Panc1 (cell line): ENCODE measurements around the gene ZNF236. TPM values are rescaled to one million over a fixed set of nuclear protein-coding genes. Genes with fewer than 3 reads are reported as not detected.

Experiments
- ATAC-seq: fragments of 200-7000 bp; cut with Tn5 transposase; 2 replicates; pipeline ENCODE4 v1.9.1; 2020; ENCODE audit warnings: mild to moderate bottlenecking, moderate library complexity
- BruUV-seq: library from RNA; stranded (reverse); fragments of 400-500 nt; replicated peaks from 2 replicates; lab custom pipeline; 2021; lab: Mats Ljungman, UMichigan
- CTCF ChIA-PET: fragments of 300-600 bp; sonication (Branson Sonifier 250); formaldehyde crosslinking; loops from one replicate; lab custom pipeline; 2022; ENCODE audit warnings: antibody characterized with exemption; lab: Charles Lee
- POLR2A ChIA-PET: fragments of 300-600 bp; sonication (Branson Sonifier 250); formaldehyde crosslinking; loops from one replicate; lab custom pipeline; 2022; ENCODE audit warnings: antibody characterized with exemption; lab: Charles Lee
- DNase-seq: peaks from one replicate; pipeline ENCODE4 v3.0.0-alpha.2; 2010; ENCODE audit warnings: low read depth, low spot score
- H3K27ac ChIP-seq: 2 replicates; pipeline ENCODE4 v1.5.1; 2011; ENCODE audit warnings: mild to moderate bottlenecking, low read length, inconsistent platforms
- H3K27me3 ChIP-seq: fragments of 200-500 bp; sonication (Bioruptor generic); 2 replicates; pipeline ENCODE4 v1.6.0; 2014; ENCODE audit warnings: low read length, inconsistent platforms; ENCODE audit not compliant: control insufficient read depth, insufficient read depth
- H3K36me3 ChIP-seq: fragments of 200-500 bp; sonication (Bioruptor generic); 2 replicates; pipeline ENCODE4 v1.5.1; 2014; ENCODE audit warnings: inconsistent platforms, mild to moderate bottlenecking, low read length, moderate library complexity; ENCODE audit not compliant: control insufficient read depth, insufficient read depth
- H3K4me1 ChIP-seq: 2 replicates; pipeline ENCODE4 v1.5.1; 2011; ENCODE audit warnings: inconsistent platforms, mild to moderate bottlenecking, low read length, moderate library complexity; ENCODE audit not compliant: control insufficient read depth, insufficient read depth
- H3K4me3 ChIP-seq, 2 experiments: 2 replicates each; pipeline ENCODE4 v1.5.1; 2011 to 2012; ENCODE audit warnings: low read depth in 2 of 2, low read length in 2 of 2, mild to moderate bottlenecking in 2 of 2, inconsistent platforms in 1 of 2, moderate library complexity in 1 of 2
- H3K9me3 ChIP-seq: fragments of 200-500 bp; sonication (Bioruptor generic); 2 replicates; pipeline ENCODE4 v1.5.1; 2014; ENCODE audit warnings: low read depth, mild to moderate bottlenecking, inconsistent platforms, low read length, moderate library complexity; ENCODE audit not compliant: control insufficient read depth, insufficient read depth
- CTCF ChIP-seq: fragments of 450-650 bp; IDR thresholded peaks from 2 replicates; pipeline ENCODE4 v1.5.1; 2017; ENCODE audit warnings: mild to moderate bottlenecking
- POLR2AphosphoS5 ChIP-seq: IDR thresholded peaks from 2 replicates; pipeline ENCODE4 v1.6.1; 2012; ENCODE audit warnings: mild to moderate bottlenecking, low read depth, low read length, moderate library complexity
- REST ChIP-seq, 2 experiments: IDR thresholded peaks; 2 replicates each; pipeline ENCODE4 v1.6.1; 2011 to 2012; ENCODE audit warnings: low read depth in 2 of 2, control low read depth in 1 of 2, low read length in 1 of 2, mild to moderate bottlenecking in 1 of 2, moderate library complexity in 1 of 2; ENCODE audit not compliant: insufficient read depth in 1 of 2
- SIN3A ChIP-seq: IDR thresholded peaks from 2 replicates; pipeline ENCODE4 v1.6.1; 2012; ENCODE audit warnings: low read depth, mild to moderate bottlenecking, low read length, moderate library complexity, borderline replicate concordance; ENCODE audit not compliant: insufficient read depth
- TCF7L2 ChIP-seq: IDR thresholded peaks from 2 replicates; pipeline ENCODE4 v1.6.1; 2011; ENCODE audit warnings: mild to moderate bottlenecking, low read depth, low read length, inconsistent platforms
- in situ Hi-C: cut with HindIII; loops from 2 replicates; pipeline ENCODE4 v1.10.0; 2016; ENCODE audit warnings: low sequenced_read_pairs, low pct_unique_long_range_greater_than_20kb
- intact Hi-C: fragments of 100-400 bp; cut with micrococcal nuclease; formaldehyde crosslinking; loops from one replicate; pipeline ENCODE4 v1.10.0; 2022; ENCODE audit not compliant: unreplicated experiment
- total RNA-seq: library from RNA; stranded (reverse); gene quantifications from one replicate; pipeline ENCODE4 v1.2.1, GENCODE V29; 2021; ENCODE audit not compliant: unreplicated experiment

Gene ZNF236
- total RNA-seq, 1 experiment from 2014 or later: 32.2 TPM

GRCh38 chr18:76874642-76875389 lies 52.5 kb downstream of the ZNF236 start:
- in situ Hi-C loops (no loop called here), intact Hi-C loops (loop anchor here (1.0 to 2.0 kb wide), 2 partner anchors 72 to 108 kb away; no protein-coding TSS in a partner anchor)
- ChIA-PET CTCF (no interaction called here), POLR2A (no interaction called here)
- DNase-seq (no peak), ATAC-seq (peak; percentile 81)
- H3K4me1 ChIP-seq: no peaks in the 10 kb centered on the region
- H3K36me3 ChIP-seq: 0 out of 2 replicates have a peak, but pooled peaks cover 8% of the 10 kb centered on the region
- no TSS peak for BruUV-seq
- TF ChIP-seq TCF7L2: no peak
- TF ChIP-seq SIN3A: no peak
- TF ChIP-seq REST (IDR thresholded peaks at IDR 0.05; ENCODE audit: insufficient read depth in 1 of 2, low read depth in 2 of 2, low read length in 1 of 2): no peak
- TF ChIP-seq CTCF: no peak
- TF ChIP-seq POLR2AphosphoS5: no peak
- H3K27me3 ChIP-seq: no peaks in the 10 kb centered on the region
- H3K4me3 ChIP-seq: no peak overlapping the region
- no peaks in the 10 kb centered on the region for H3K9me3 ChIP-seq
- H3K27ac ChIP-seq: no peak overlapping the region

DNA sequence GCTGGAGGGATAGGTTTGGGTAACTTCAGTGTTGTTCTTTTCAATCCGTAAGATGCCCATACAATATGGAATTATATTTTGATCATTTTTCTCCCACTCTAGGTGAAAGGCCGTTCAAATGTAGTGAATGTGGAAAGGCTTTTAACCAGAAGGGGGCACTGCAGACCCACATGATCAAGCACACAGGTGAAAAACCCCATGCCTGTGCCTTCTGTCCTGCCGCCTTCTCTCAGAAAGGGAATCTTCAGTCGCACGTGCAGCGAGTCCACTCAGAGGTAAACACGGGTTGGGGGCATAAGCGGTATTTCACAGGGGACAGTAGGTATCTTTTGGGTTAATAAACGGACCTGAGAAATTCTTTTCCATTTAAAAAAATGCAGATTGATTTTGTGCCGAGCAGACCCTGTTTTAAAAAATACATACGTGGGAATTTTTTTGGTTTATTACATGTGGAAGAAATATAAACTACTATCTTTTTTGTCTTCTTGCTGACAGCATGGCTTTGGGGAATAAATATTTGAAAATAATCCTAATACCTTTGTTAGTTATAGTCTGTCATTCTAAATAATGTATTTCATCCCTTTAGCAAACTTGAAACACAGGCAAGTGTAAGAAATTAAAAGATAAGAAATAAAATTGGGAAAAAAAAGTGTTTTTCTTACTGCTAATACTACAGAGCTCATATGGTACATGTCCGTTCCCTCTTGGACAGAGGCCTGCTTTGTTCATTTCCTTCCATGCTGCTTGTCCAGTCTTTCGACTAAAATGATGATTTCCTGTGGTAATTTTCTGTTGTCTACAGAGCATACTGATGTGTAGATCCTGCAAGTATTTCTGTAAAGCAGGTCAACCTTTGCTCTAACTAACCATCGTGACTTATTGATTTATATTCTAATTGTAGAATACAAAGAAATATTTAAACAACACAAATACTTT lies 53.3 kb downstream of the ZNF236 start:
- peak; percentile 51 for DNase-seq
- TSS peak; percentile 23 for BruUV-seq
- Histone ChIP-seq H3K27me3 (no peaks in the 10 kb centered on the region), H3K36me3 (0 out of 2 replicates have a peak, but pooled peaks cover 8% of the 10 kb centered on the region), H3K4me1 (no peaks in the 10 kb centered on the region), H3K27ac (no peak overlapping the region), H3K9me3 (no peaks in the 10 kb centered on the region), H3K4me3 (no peak overlapping the region)
- TF ChIP-seq POLR2AphosphoS5: no peak
- peak; percentile 97 for TF ChIP-seq CTCF
- intact Hi-C loops: loop anchor here (1.0 to 2.0 kb wide), 2 partner anchors 73 to 108 kb away; no protein-coding TSS in a partner anchor
- ChIA-PET CTCF (no interaction called here), POLR2A (no interaction called here)
- ATAC-seq: peak; percentile 92
- in situ Hi-C loops: no loop called here
